Small intestine (tissue), 7 donors: ENCODE measurements around the gene PUS10. TPM values are rescaled to one million over a fixed set of nuclear protein-coding genes. Genes with fewer than 3 reads are reported as not detected.
"Not testable (repeated sequence)": the region's sequence is repeated elsewhere in the genome, so short reads cannot be mapped to it uniquely, and the experiment has no call there.

Experiments used
- DNase-seq, 2 donors: peaks; one replicate each; pipeline versions ENCODE4 v3.0.0 to v3.0.0-alpha.2; 2013
- FAIRE-seq: peaks from 2 replicates; lab custom pipeline; 2012; peaks lifted over from hg19 to GRCh38; lab: Jason Lieb, UNC
- H3K27ac ChIP-seq, 3 donors: one replicate each; pipeline ENCODE4 v1.5.1; 2013; ENCODE audit warnings: low read length in 2 of 3, mild to moderate bottlenecking in 2 of 3, control low read depth in 1 of 3, inconsistent platforms in 1 of 3, low read depth in 1 of 3, moderate library complexity in 1 of 3
- H3K27me3 ChIP-seq, 3 donors: one replicate each; pipeline ENCODE4 v1.6.1; 2013; ENCODE audit warnings: low read length in 3 of 3, inconsistent platforms in 1 of 3; ENCODE audit not compliant: control insufficient read depth in 3 of 3, insufficient read depth in 3 of 3
- H3K36me3 ChIP-seq, 3 donors: one replicate each; pipeline ENCODE4 v1.6.1; 2013; ENCODE audit warnings: low read length in 3 of 3, inconsistent platforms in 1 of 3, low read depth in 1 of 3, mild to moderate bottlenecking in 1 of 3, moderate library complexity in 1 of 3; ENCODE audit not compliant: control insufficient read depth in 3 of 3, insufficient read depth in 2 of 3
- H3K4me1 ChIP-seq, 3 donors: one replicate each; pipeline ENCODE4 v1.6.1; 2013; ENCODE audit warnings: low read length in 2 of 3, inconsistent platforms in 1 of 3, low read depth in 1 of 3, mild to moderate bottlenecking in 1 of 3, moderate library complexity in 1 of 3; ENCODE audit not compliant: control insufficient read depth in 3 of 3, insufficient read depth in 2 of 3
- H3K4me3 ChIP-seq, 3 donors: one replicate each; pipeline ENCODE4 v1.5.1; 2013; ENCODE audit warnings: low read length in 3 of 3, control low read depth in 1 of 3, inconsistent platforms in 1 of 3, low read depth in 1 of 3, mild to moderate bottlenecking in 1 of 3, moderate library complexity in 1 of 3
- H3K9me3 ChIP-seq, 2 donors: one replicate each; pipeline ENCODE4 v1.6.1; 2013; ENCODE audit warnings: low read depth in 1 of 2, low read length in 1 of 2; ENCODE audit not compliant: control insufficient read depth in 2 of 2, insufficient read depth in 1 of 2
- WGBS, 3 donors: extraction: QIAGEN DNeasy Blood & Tissue Kit; methylation state at CpG; one replicate each; pipeline ENCODE4 v1.1.7; 2013; 5-methylcytosine and 5-hydroxymethylcytosine counted together
- polyA plus RNA-seq, 4 donors: library from polyadenylated mRNA; stranded (reverse) in 3 of 4; unstranded in 1 of 4; fragments of 200-250 nt in 3 of 4; fragments of 120-200 nt in 1 of 4; gene quantifications; one replicate each; pipeline versions ENCODE4 v1.2.1 to v1.2.3, GENCODE V29; 2013
- donor health status: healthy with polysubstance abuse.
- donor health status: control.
- donor health status: control.
- donor health status: Bipolar disorder and iron deficiency.
- donor health status: healthy.

Gene PUS10
- polyA plus RNA-seq, 4 donors: 4.6 to 16.7 (median 9.3) TPM

GRCh38 chr2:60932954-60933353 lies 85.1 kb downstream of the PUS10 start:
- H3K27ac ChIP-seq: no peak overlapping the region
- no peaks in the 10 kb centered on the region for H3K27me3 ChIP-seq
- no peak overlapping the region for H3K4me3 ChIP-seq
- no peaks in the 10 kb centered on the region for H3K4me1 ChIP-seq
- peaks cover 0 to 22% (median 0%) of the 10 kb centered on the region in 3 donors for H3K36me3 ChIP-seq
- DNase-seq (no peak), FAIRE-seq (no peak)
- 86 to 94% (median 94%) methylated on average over 3 of the region's 3 CpGs for WGBS, 3 donors
- H3K9me3 ChIP-seq: no peaks in the 10 kb centered on the region

- DNase-seq, FAIRE-seq, H3K4me3 ChIP-seq, H3K9me3 ChIP-seq, H3K27ac ChIP-seq, H3K4me1 ChIP-seq, H3K27me3 ChIP-seq: not testable (repeated sequence)
- peaks cover 0 to 15% (median 0%) of the 10 kb centered on the region in 3 donors for H3K36me3 ChIP-seq
- 95 to 98% (median 95%) methylated on average over 5 of the region's 5 CpGs for WGBS, 3 donors
Observed at GRCh38 chr2:60932061-60932460, 86.0 kb downstream of the PUS10 start.

- Histone ChIP-seq H3K27ac (no peak overlapping the region), H3K27me3 (no peaks in the 10 kb centered on the region), H3K4me3 (no peak overlapping the region), H3K36me3 (peaks cover 3 to 10% (median 10%) of the 10 kb centered on the region in 3 donors), H3K9me3 (no peaks in the 10 kb centered on the region), H3K4me1 (no peaks in the 10 kb centered on the region)
- no peak for FAIRE-seq
- WGBS, 3 donors: 82 to 98% (median 93%) methylated on average over 3 of the region's 3 CpGs
- no peak for DNase-seq
Observed at GRCh38 chr2:60926741-60927552, 91.1 kb downstream of the PUS10 start.

GRCh38 chr2:60925994-60926740 lies 91.9 kb downstream of the PUS10 start:
- H3K27ac ChIP-seq: no peak overlapping the region
- FAIRE-seq (no peak), DNase-seq (no peak)
- H3K9me3 ChIP-seq: no peaks in the 10 kb centered on the region
- H3K27me3 ChIP-seq: no peaks in the 10 kb centered on the region
- 74 to 85% (median 78%) methylated on average over 7 of the region's 7 CpGs for WGBS, 3 donors
- H3K4me3 ChIP-seq: no peak overlapping the region
- no peaks in the 10 kb centered on the region for H3K4me1 ChIP-seq
- peaks cover 6 to 12% (median 10%) of the 10 kb centered on the region in 3 donors for H3K36me3 ChIP-seq

GRCh38 chr2:60907329-60907728 lies 110.7 kb downstream of the PUS10 start:
- no peak overlapping the region for H3K27ac ChIP-seq
- H3K36me3 ChIP-seq: peaks cover 0 to 39% (median 5%) of the 10 kb centered on the region in 3 donors
- no peaks in the 10 kb centered on the region for H3K9me3 ChIP-seq
- FAIRE-seq: no peak
- no peaks in the 10 kb centered on the region for H3K4me1 ChIP-seq
- no peak for DNase-seq
- 94 to 95% (median 95%) methylated on average over 8 of the region's 8 CpGs for WGBS, 3 donors
- H3K27me3 ChIP-seq: no peaks in the 10 kb centered on the region
- H3K4me3 ChIP-seq: no peak overlapping the region

- no peak for FAIRE-seq
- H3K9me3 ChIP-seq: no peaks in the 10 kb centered on the region
- H3K36me3 ChIP-seq: peaks cover 0 to 39% (median 7%) of the 10 kb centered on the region in 3 donors
- H3K27me3 ChIP-seq: no peaks in the 10 kb centered on the region
- WGBS, 3 donors: 94 to 98% (median 94%) methylated on average over 2 of the region's 2 CpGs
- DNase-seq: no peak
- H3K4me1 ChIP-seq: no peaks in the 10 kb centered on the region
- no peak overlapping the region for H3K27ac ChIP-seq
- no peak overlapping the region for H3K4me3 ChIP-seq
Observed at GRCh38 chr2:60906395-60906794, 111.7 kb downstream of the PUS10 start.

GRCh38 chr2:60905867-60906266 lies 112.2 kb downstream of the PUS10 start:
- FAIRE-seq, H3K9me3 ChIP-seq, H3K27me3 ChIP-seq, DNase-seq, H3K4me3 ChIP-seq, H3K27ac ChIP-seq, H3K4me1 ChIP-seq: not testable (repeated sequence)
- peaks cover 0 to 42% (median 7%) of the 10 kb centered on the region in 3 donors for H3K36me3 ChIP-seq
- WGBS, 3 donors: 81 to 82% (median 82%) methylated on average over 5 of the region's 5 CpGs

GRCh38 chr2:60901296-60901695 lies 116.8 kb downstream of the PUS10 start:
- WGBS, 3 donors: 90 to 96% (median 93%) methylated on average over 6 of the region's 6 CpGs
- not testable (repeated sequence) for FAIRE-seq, H3K4me1 ChIP-seq

More at GRCh38 chr2:60901296-60901695, 116.8 kb downstream of the PUS10 start:
- not testable (repeated sequence) for H3K27ac ChIP-seq, H3K4me3 ChIP-seq, H3K27me3 ChIP-seq, H3K9me3 ChIP-seq, DNase-seq
- peaks cover 2 to 41% (median 9%) of the 10 kb centered on the region in 3 donors for H3K36me3 ChIP-seq
